ENCODE data around the gene PPP6R3.
"Not testable (repeated sequence)": the region's sequence is repeated elsewhere in the genome, so short reads cannot be mapped to it uniquely, and the experiment has no call there.

PPP6R3 gene

GRCh38 chr11:68460741-68461574 lies at the start of gene PPP6R3:
Gene PPP6R3, plus strand, starts transcription at chr11:68460752. Its CDS starts 76,913 bp downstream, at chr11:68537665.
- DNase-seq (ENCODE audit: low spot score): no peak

GRCh38 chr11:68411501-68411991 lies 49.0 kb upstream of the PPP6R3 start:
- no peak for DNase-seq (ENCODE audit: low spot score)

- DNase-seq (ENCODE audit: low spot score): no peak
Measured at GRCh38 chr11:68412593-68413475, 47.7 kb upstream of the PPP6R3 start.

GRCh38 chr11:68413591-68413999 lies 47.0 kb upstream of the PPP6R3 start:
- DNase-seq (ENCODE audit: low spot score): no peak

- DNase-seq (ENCODE audit: low spot score): no peak
Measured at GRCh38 chr11:68414496-68415221, 45.9 kb upstream of the PPP6R3 start.

GRCh38 chr11:68416070-68416578 lies 44.4 kb upstream of the PPP6R3 start:
- no peak for DNase-seq (ENCODE audit: low spot score)

GRCh38 chr11:68418648-68419047 lies 41.9 kb upstream of the PPP6R3 start:
- DNase-seq (ENCODE audit: low spot score): no peak

GRCh38 chr11:68420171-68420570 lies 40.4 kb upstream of the PPP6R3 start:
- no peak for DNase-seq (ENCODE audit: low spot score)

- no peak for DNase-seq (ENCODE audit: low spot score)
Measured at GRCh38 chr11:68423481-68423880, 37.1 kb upstream of the PPP6R3 start.

- no peak for DNase-seq (ENCODE audit: low spot score)
Measured at GRCh38 chr11:68424101-68424632, 36.4 kb upstream of the PPP6R3 start.

GRCh38 chr11:68424981-68425865 lies 35.3 kb upstream of the PPP6R3 start:
- no peak for DNase-seq (ENCODE audit: low spot score)

GRCh38 chr11:68425866-68426380 lies 34.6 kb upstream of the PPP6R3 start:
- DNase-seq (ENCODE audit: low spot score): no peak

- no peak for DNase-seq (ENCODE audit: low spot score)
Measured at GRCh38 chr11:68429661-68430060, 30.9 kb upstream of the PPP6R3 start.

- DNase-seq (ENCODE audit: low spot score): no peak
Measured at GRCh38 chr11:68430384-68430783, 30.2 kb upstream of the PPP6R3 start.

GRCh38 chr11:68430801-68431200 lies 29.8 kb upstream of the PPP6R3 start:
- DNase-seq (ENCODE audit: low spot score): no peak

GRCh38 chr11:68431984-68432645 lies 28.4 kb upstream of the PPP6R3 start:
- no peak for DNase-seq (ENCODE audit: low spot score)

GRCh38 chr11:68432874-68433273 lies 27.7 kb upstream of the PPP6R3 start:
- no peak for DNase-seq (ENCODE audit: low spot score)

GRCh38 chr11:68433541-68433940 lies 27.0 kb upstream of the PPP6R3 start:
- no peak for DNase-seq (ENCODE audit: low spot score)

- not testable (repeated sequence) for DNase-seq (ENCODE audit: low spot score)
Measured at GRCh38 chr11:68434159-68434558, 26.4 kb upstream of the PPP6R3 start.
